GM21447 (cell line): ENCODE results near the gene SCG3.
"Not testable (repeated sequence)": the region's sequence is repeated elsewhere in the genome, so short reads cannot be mapped to it uniquely, and the experiment has no call there.

Source experiments
- ATAC-seq: cut with Tn5 transposase; IDR thresholded peaks from one replicate; pipeline ENCODE4 v1.9.1; 2021; ENCODE audit not compliant: unreplicated experiment

The SCG3 gene

DNA sequence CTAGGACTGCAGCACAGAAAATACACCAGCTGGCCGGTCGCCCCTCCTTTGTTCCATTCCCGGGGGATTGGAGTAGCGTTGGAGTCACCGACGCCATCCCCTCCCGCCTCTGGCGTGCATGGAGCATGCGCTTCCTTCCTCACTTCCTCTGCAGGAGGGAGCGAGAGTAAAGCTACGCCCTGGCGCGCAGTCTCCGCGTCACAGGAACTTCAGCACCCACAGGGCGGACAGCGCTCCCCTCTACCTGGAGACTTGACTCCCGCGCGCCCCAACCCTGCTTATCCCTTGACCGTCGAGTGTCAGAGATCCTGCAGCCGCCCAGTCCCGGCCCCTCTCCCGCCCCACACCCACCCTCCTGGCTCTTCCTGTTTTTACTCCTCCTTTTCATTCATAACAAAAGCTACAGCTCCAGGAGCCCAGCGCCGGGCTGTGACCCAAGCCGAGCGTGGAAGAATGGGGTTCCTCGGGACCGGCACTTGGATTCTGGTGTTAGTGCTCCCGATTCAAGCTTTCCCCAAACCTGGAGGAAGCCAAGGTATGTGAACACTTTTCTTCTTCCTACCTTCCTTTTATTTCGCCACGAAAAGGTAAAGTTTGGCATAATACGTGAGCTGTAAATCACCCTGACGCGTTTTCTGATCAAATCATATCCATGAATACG, at the start of gene SCG3:
TSS of gene SCG3 (plus strand) at position 201 of the 661 bp plus-strand sequence. CDS start at position 454, 253 bp downstream.
- ATAC-seq = no peak

DNA sequence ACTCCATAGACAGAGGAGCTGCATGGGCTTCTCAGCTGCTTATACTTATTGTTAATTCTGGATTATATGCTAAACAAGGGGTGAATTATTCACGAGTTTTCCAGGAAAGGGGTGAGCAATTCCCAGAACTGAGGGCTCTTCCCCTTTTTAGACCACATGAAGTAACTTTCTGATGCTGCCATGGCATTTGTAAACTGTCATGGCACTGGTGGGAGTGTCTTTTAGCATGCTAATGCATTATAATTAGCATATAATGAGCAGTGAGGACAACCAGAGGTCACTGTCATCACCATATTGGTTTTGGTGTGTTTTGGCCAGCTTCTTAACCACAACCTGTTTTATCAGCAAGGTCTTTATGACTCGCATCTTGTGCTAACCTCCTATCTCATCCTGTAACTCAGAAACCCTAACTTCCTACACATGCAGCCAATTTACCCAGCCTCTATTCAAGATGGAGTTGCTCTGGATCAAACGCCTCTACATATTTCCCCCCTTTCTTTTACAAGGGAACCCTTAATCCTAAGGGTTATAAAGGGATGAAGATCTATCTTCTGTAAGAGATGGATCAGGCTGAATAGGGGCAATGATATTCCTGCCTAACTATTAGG, 46.6 kb upstream of the SCG3 start:
- no peak for ATAC-seq

DNA sequence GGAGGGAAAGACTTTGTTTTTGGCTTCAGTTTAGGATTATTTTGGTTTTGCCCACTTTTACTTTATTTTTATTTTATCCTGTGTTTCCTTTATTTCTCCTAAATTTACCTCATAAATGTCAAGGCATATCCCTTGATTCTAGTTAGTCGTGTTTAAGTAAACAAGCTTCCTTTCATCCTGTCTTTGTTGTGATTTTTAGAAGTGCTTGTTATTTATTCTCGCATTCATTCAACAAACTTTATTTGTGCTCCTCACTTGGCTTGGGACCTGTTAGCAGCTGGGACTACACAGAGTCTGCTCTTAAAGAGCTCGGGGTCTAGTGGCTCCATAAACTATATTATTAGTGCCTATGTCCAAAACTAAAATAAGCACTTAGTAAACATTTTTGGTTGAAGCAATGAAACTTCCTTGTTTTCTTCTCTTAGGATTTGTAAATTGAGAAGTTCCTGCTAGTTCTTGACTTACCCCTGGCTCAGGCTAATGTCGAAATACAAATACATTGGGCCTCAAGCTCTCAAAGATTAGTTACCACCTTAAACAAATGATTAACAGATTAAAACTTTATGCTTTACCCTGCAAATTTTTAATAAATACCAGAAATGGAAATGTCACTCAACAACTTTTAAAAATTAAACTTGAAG, 39.7 kb upstream of the SCG3 start:
- no peak for ATAC-seq

DNA sequence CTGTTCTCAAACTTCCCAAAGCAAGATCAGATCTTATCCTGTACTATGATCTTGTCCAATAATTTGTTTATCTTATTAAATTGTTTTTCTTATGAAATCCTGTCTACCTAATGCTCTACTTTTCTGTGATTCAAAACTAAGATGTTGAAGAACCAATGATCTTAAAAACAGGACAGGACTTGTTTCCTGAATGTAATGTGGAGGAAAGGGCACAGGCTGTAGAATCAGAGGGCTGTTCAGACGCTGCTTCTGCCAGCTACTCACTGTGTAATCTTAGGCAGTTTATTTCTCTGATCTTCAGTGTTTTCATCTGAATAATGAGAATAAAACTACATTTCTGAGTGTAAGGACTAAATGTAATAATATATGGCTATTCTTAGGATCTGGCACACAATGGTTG, 38.6 kb upstream of the SCG3 start:
- no peak for ATAC-seq

DNA sequence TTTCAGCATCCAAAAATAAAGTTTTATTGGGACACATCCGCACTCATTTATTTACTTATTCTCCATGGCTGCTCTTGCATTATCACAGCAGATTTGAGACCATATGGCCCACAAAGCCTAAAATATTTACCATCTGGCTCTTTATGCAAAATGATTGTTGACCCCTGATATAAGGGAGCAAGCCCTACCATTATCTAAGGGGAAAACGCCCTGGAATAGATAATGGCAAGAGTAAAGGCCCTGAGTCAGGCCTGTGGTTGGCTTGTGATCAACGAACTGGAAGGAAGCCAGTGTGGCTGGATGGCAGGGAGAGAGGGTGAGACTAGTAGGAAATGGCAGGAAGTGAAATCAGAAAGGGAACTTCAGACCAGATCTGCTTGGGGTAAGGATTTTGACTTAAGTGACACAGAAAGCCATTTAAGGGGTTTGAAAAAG, 34.2 kb upstream of the SCG3 start:
- ATAC-seq = no peak

DNA sequence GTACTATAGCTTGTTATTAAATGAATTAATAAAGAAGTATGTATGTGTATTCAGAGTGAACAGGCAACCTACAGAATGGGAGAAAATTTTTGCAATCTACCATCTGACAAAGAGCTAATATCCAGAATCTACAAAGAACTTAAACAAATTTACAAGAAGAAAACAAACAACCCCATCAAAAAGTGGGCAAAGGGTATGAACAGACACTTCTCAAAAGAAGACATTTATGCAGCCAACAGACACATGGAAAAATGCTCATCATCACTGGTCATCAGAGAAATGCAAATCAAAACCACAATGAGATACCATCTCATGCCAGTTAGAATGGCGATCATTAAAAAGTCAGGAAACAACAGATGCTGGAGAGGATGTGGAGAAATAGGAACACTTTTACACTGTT, 33.2 kb upstream of the SCG3 start:
- not testable (repeated sequence) for ATAC-seq

DNA sequence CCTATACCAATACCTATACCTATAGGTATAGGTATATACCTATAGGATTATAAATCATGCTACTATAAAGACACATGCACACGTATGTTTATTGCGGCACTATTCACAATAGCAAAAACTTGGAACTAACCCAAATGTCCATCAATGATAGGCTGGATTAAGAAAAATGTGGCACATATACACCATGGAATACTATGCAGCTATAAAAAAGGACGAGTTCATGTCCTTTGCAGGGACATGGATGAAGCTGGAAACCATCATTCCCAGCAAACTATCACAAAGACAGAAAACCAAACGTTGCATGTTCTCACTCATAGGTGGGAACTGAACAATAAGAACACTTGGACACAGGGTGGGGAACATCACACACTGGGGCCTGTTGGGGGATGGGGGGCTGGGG, 32.7 kb upstream of the SCG3 start:
- not testable (repeated sequence) for ATAC-seq

DNA sequence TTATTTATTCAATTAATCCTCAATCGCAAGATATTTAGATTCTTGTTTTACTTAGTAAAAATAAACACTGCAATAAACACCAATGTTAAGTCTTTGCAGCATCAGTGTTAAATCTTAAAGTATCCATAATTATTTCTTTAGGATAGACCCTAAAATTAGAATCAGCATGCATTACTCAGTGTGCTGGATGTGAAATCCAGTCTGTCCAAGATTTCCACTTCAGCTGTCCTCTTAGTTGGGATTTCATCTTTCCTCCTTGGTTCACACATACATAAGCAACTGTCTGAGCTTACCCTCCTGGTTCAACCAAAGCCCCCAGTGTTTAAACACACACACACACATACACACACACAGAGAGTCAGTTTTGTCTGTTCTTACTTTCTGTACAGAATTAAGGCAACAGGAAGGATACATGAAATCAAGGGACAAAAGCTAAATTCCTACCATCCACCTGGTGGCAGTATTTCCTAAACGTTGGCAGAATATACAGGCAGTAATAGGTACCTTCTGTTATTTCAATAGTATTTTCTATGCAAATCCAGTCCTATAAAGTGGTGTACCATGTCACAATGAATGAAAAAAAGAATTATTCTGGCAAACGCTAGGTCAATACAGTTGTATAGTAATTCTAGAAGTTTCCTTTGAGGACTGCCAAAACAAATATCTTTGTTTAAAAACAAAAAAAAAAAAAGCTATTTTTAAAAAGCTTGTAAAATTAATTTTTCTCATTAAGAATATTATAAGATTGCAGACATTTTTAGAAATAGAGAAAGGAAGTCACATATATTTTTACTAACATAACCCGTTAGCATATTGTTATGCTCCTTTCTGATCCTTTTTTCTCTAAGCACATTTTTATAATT, 31.4 kb upstream of the SCG3 start:
- peak; percentile 69 for ATAC-seq

DNA sequence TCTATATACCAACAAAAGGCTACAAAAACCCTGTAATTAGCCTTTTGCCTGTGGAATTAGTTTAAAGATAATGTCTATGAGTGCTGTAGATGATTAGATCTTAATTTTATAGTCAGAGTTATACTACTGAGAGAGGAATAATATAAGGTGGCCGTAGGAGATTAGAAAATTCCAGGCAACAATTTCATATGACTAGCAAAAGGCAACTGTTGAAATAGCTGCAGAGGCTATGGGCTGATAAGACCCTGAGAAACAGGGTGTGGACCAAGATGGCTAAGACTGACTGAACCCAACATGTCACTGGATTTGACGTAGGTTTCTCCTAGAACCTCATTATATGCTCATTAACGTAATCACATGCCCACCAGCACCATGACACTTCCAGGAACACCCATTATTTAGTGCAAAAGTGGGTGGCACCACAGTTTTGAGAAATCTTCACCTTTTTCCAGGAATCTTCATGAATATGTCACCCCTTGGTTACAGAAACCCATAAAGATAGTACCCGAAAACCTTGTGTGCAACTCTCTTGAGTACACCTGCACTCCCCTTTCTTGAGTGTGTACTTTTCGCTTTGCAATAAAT, 29.1 kb upstream of the SCG3 start:
- no peak for ATAC-seq

DNA sequence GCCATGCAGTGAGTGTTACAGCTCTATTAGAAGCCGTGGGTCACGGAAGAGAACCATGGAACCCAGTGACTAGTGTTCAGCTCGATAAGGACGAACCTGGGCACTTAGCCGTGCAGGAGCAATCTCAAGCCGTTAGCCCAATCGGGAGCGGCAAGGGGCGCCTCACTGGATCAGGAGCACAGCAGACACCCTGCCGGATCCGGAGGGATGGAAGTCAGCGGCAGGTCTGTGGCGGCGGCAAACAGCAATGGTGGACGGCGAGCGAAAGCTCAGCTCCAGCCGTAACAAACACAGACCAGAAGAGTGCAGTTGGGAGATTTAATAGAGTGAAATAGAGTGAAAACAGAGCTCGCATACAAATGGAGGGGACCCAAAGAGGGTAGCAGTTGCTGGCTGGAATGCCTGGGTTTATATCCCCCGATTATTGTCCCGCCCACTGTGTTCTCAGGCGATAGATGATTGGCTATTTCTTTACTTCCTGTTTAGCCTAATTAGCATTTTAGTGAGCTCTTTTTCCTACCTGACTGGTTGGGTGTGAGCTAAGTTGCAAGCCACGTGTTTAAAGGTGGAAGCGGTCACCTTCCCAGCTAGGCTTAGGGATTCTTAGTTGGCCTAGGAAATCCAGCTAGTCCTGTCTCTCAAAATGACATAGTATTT, 25.8 kb upstream of the SCG3 start:
- ATAC-seq = not testable (repeated sequence)

DNA sequence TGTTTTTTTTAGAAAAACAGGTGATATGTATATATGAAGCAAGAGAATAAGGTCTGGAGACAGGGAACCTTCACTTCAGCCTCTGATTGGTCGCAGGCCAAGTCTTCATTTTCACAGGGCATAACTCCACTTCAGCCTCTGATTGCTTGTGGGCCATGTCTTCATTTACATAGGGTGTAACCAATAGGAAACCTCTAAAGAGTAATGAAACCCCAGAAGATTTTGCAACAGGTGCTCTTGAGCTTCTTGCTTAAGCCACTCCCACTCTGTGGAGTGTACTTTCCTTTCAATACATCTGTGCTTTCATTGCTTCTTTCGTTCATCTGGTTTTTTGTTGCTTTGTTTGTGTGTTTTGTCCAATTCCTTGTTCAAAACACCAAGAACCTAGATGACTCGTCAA, 22.6 kb upstream of the SCG3 start:
- ATAC-seq = no peak

DNA sequence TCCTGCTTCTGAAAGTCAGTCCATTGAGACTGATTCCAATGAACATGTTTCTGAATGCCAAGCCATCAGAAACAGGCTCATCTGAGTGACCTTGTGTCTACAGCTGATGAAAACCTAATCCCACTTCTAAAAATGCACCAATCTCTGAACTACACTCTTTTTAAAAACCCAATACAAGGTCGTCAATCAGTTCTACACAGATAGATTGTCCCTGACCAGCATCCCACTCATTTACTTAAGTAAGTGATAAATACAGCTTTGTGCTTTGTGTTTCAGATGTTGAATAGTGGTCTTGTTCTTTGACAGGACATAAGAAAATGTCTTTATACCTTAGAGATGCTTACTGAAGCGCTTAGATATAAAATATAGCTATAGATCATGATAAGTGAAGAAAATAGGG, 20.2 kb upstream of the SCG3 start:
- ATAC-seq = no peak

DNA sequence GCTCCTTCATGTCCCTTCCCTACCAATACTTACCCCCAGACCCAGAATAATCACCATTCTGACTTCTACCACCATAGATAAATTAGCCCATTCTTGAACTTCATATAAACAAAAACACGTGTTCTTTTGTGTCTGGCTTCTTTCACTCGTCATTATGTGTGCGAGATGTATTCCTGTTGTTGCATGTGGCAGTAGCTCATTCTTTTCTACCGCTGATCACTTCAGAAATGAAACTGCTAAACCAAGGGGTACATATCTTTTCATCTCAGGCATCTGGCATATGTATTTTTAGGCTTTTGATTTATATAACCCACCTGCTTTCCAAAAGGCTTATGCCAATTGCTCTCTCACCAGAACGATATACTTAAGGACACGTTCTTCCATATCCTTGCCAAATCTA, 13.8 kb upstream of the SCG3 start:
- no peak for ATAC-seq

DNA sequence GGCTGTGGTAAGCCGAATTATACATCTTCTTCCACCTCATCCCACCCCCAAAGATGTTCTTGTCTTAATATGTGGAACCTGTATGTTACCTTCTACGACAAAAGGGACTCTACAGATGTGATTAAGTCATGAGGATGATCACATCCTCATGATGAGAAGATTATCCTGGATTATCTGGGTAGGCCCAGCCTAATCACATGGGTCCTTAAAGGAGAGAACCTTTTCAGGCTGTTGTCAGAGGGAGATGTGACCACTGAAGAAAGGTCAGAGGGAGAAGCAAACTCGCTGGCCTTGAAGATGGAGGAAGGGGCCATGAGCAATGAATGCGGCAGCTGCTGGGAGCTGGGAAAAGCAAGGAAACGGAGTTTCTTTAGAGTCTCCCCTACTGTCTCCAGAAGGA, 12.9 kb upstream of the SCG3 start:
- no peak for ATAC-seq

DNA sequence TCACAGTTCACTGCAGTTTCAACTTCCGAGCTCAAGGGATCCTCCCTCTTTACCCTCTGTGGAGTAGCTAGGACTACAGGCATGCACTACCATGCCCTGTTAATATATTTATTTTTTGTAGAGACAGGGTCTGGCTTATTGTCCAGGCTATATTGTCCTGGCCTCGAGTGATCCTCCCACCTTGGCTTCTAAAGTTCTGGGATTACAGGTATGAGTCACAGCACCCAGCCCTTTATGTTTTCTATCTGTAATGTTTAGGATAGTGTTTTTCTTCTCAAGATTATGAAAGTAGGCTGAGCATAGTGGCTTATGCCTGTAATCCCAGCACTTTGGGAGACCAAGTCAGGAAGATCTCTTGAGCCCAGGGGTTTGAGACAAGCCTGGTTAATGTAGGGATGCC, 11.9 kb upstream of the SCG3 start:
- ATAC-seq = no peak

DNA sequence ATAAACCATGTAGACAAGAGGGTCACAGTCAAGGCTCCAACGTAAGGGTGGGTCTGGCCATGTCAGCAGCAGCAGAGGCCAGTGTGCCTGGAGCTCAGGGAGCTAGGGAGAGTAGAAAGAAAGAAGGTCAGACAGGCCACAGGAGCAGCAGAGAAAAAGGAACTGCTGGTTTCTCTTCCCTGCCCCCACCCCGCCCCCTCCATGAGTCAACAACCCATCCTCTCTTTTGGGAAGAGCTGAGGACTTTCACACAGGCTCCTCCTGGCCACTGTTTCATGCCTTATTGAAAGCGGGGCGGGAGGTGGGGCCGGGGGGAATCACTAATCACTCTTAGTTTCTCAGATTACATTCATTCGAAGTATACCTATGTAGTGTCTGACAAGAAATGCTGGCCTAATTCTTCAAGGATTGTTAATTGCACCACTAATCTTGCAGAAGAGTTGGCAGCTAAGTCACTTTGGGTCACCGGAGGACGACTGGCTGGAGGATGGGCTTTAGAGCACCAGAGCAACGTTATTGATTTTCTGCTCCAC, 9.1 kb upstream of the SCG3 start:
- no peak for ATAC-seq

DNA sequence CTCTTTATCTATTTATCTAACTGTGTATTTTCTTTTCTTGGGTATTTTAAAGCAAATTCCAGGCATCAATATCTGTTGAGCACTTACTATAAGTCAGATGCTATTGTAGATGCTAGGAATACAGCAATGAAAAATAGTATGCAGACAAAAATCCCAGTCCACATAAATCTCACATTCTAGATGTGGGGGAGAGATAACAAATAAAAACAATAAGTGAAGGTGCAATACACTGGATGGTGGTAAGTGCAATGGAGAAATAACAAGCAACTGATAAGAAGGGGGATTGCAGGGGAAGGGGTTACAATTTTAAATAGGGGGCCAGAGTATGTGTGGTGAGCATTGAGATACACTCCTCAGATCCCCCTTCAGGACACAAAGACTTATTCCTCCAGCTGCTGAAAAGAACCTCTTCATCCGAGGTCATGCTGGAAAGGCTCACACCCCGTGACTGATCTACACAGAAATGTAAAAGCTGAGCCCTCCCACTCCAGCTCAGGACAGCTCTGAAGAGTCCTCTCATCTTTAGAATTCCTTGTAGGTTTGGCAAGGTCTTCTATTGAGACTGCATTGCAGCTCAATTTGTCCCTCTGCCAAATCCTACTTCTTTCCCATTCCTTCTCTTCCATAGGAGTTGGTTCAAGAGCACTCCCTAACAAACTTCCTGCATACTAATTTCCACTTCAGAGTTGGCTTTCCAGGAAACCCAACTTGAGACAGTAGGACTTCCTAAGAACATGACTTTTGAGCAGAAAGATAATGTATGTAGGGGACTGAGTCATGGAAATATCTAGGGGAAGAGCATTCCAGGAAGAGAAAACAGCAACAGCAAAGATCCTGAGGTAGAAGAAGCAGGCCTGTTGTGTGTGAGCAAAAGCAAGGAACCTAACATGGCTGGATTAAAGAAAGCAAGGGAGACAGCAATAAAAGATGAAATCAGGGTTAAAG, 8.1 kb upstream of the SCG3 start:
- no peak for ATAC-seq

DNA sequence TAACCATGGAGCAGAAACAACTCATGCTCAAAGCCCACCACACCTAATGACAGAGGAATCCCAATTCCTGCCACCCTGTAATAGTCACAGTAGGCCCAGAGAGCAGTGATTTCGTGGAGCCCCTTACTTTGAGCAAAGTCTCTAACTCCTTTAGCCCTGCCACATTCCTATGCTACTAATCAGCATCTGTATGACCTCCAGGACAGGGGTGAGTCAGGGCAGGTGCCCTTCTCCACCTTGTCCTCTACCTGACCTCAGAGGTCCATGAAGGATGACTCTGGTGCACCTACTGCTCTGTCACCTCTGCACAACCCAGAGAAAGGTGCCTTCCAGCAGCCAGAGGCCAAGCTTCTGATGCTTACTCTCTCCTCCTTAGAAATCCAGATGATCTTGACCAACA, 6.1 kb upstream of the SCG3 start:
- no peak for ATAC-seq

DNA sequence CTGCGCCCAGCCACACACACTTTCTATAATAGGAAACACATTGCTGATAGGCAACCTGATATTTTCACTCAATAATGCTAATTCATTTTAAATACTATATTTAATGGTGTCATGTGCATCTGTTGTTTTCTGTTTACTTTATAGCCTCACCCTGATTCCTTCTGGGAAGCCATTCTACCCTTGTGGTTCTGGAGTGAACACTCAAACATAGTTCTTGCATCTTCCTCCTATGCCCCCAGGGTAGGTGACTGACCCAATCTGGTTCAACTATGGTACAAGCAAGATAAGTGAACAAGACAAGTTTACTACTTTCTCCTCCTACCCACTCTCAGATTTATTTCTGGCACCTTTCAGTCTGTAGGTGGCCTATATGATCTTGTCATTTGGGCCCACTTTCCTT, 4.3 kb upstream of the SCG3 start:
- no peak for ATAC-seq
